CD4-positive, alpha-beta T cell treated with Interleukin-10 for 1 hour (primary cell): ENCODE data around the gene GIGYF2.
"Not testable (repeated sequence)": the region's sequence is repeated elsewhere in the genome, so short reads cannot be mapped to it uniquely, and the experiment has no call there.

Experiments used
- DNase-seq: peaks from one replicate; pipeline ENCODE4 v3.0.0-alpha.2; 2020

The GIGYF2 gene

GRCh38 chr2:232898592-232899543 lies 201.7 kb downstream of the GIGYF2 start:
- no peak for DNase-seq

GRCh38 chr2:232900811-232901735 lies 203.9 kb downstream of the GIGYF2 start:
- no peak for DNase-seq

GRCh38 chr2:232901736-232902578 lies 204.8 kb downstream of the GIGYF2 start:
- no peak for DNase-seq

- DNase-seq = no peak
These were observed 206.9 kb downstream of the GIGYF2 start for GRCh38 chr2:232903989-232904388.

- not testable (repeated sequence) for DNase-seq
These were observed 210.0 kb downstream of the GIGYF2 start for GRCh38 chr2:232906867-232907717.

- not testable (repeated sequence) for DNase-seq
These were observed 210.6 kb downstream of the GIGYF2 start for GRCh38 chr2:232907718-232908085.

- no peak for DNase-seq
These were observed 211.6 kb downstream of the GIGYF2 start for GRCh38 chr2:232908695-232909094.
